Omental fat pad (tissue), 4 donors: Measurements from ENCODE around the gene C17orf67. TPM values are rescaled to one million over a fixed set of nuclear protein-coding genes. Genes with fewer than 3 reads are reported as not detected.

Source experiments
- ATAC-seq: fragments of 150-250 bp; one replicate; pipeline ENCODE4 v1.9.1; 2016; ENCODE audit warnings: mild to moderate bottlenecking, moderate library complexity; ENCODE audit not compliant: low FRiP score
- DNase-seq: peaks from one replicate; pipeline ENCODE4 v3.0.0-alpha.2; 2019; ENCODE audit warnings: low spot score
- total RNA-seq, 4 donors: library from RNA; depleted of rRNA; stranded (reverse); fragments of >200 nt; gene quantifications; one replicate each; pipeline ENCODE4 v1.1.0, GENCODE V29; 2016
- TF ChIP-seq, protein P1 (sequence below), 3 donors: fragments of 450-650 bp; IDR thresholded peaks; one replicate each; pipeline ENCODE4 v1.5.1; 2016 to 2017; ENCODE audit warnings: antibody characterized with exemption in 3 of 3, mild to moderate bottlenecking in 3 of 3, moderate library complexity in 2 of 3

The C17orf67 gene
- total RNA-seq, 4 donors from 2014 or later, result 0.44 to 5.4 (median 1.3) TPM

GRCh38 chr17:56792267-56792666 is 41.5 kb downstream of the C17orf67 start:
- TF ChIP-seq, protein P1, sequence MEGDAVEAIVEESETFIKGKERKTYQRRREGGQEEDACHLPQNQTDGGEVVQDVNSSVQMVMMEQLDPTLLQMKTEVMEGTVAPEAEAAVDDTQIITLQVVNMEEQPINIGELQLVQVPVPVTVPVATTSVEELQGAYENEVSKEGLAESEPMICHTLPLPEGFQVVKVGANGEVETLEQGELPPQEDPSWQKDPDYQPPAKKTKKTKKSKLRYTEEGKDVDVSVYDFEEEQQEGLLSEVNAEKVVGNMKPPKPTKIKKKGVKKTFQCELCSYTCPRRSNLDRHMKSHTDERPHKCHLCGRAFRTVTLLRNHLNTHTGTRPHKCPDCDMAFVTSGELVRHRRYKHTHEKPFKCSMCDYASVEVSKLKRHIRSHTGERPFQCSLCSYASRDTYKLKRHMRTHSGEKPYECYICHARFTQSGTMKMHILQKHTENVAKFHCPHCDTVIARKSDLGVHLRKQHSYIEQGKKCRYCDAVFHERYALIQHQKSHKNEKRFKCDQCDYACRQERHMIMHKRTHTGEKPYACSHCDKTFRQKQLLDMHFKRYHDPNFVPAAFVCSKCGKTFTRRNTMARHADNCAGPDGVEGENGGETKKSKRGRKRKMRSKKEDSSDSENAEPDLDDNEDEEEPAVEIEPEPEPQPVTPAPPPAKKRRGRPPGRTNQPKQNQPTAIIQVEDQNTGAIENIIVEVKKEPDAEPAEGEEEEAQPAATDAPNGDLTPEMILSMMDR (IDR thresholded peaks at IDR 0.05), result no peak

GRCh38 chr17:56786989-56787482 is 46.7 kb downstream of the C17orf67 start:
- TF ChIP-seq, protein P1 (IDR thresholded peaks at IDR 0.05), result no peak
- ATAC-seq (peak; percentile 91), DNase-seq (no peak)

More at GRCh38 chr17:56792267-56792666, 41.5 kb downstream of the C17orf67 start:
- DNase-seq (no peak), ATAC-seq (no peak)

GRCh38 chr17:56785997-56786680 is 47.6 kb downstream of the C17orf67 start:
- TF ChIP-seq, protein P1 (IDR thresholded peaks at IDR 0.05), result no peak
- DNase-seq, result no peak
- no peak for ATAC-seq

GRCh38 chr17:56785405-56785804 is 48.3 kb downstream of the C17orf67 start:
- no peak for DNase-seq
- ATAC-seq, result no peak
- TF ChIP-seq, protein P1 (IDR thresholded peaks at IDR 0.05), result no peak

DNA sequence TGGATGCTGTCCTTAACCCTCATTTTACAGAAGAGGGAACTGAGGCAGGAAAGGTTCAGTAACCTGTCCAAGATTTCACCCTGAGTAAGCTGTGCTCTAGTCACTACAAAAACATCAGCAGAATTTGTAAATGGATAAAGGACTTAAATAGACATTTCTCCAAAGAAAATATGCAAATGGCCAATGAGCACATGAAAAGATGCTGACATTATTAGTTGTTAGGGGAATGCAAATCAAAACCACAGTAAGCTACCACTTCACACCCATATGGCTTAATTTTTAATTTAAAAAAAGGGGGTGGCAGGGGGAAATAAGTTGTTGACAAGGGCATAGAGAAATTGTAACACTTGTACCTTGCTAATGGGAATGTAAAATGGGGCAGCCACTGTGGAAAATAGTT is 51.4 kb downstream of the C17orf67 start:
- DNase-seq (no peak), ATAC-seq (no peak)
- TF ChIP-seq, protein P1 (IDR thresholded peaks at IDR 0.05), result no peak

DNA sequence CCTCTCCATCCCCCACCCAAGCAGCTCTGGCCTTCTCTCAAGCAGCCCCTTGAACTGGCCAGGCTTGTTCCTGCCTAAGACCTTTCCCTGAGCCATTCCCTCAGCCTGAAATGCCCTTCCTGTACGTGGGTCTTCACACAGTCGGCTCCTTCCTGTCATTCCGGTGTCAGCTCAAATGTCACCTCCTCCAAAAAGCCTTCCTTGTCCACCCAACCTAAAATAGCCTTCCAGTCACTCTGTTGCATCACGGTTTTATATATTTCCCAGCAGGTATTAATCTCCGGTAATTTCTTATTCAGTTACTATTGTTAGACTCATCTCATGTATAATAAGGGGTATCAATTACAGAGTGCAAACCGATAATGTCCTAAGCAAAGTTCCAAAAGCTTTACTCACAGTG is 51.8 kb downstream of the C17orf67 start:
- TF ChIP-seq, protein P1 (IDR thresholded peaks at IDR 0.05), result no peak
- ATAC-seq, result no peak
- DNase-seq, result no peak
